GM12872 (cell line): ENCODE data around the gene IGLL5.

Source experiments
- CTCF ChIP-seq: IDR thresholded peaks from 3 replicates; pipeline ENCODE4 v1.5.1; 2011; ENCODE audit warnings: low read depth, mild to moderate bottlenecking, low read length, moderate library complexity; ENCODE audit not compliant: insufficient read depth

Gene IGLL5

DNA sequence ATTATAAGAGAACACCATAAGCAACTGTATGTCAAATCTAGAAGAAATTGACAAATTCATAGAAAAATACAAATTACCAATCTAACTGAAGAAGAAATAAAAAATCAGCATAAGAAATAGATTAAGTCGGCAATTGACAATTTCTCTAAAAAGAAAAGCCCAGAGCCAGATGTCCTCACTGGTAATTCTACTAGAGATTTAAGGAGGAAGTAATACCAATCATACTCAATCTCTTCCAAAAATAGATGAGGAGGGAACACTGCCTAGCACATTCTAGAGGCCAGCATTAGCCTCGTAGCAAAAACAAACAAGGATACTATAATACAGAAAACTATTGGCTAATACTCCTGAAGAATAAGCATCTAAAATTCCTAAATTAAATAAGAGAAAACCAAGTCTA is 40.4 kb upstream of the IGLL5 start:
- no peak for TF ChIP-seq CTCF

DNA sequence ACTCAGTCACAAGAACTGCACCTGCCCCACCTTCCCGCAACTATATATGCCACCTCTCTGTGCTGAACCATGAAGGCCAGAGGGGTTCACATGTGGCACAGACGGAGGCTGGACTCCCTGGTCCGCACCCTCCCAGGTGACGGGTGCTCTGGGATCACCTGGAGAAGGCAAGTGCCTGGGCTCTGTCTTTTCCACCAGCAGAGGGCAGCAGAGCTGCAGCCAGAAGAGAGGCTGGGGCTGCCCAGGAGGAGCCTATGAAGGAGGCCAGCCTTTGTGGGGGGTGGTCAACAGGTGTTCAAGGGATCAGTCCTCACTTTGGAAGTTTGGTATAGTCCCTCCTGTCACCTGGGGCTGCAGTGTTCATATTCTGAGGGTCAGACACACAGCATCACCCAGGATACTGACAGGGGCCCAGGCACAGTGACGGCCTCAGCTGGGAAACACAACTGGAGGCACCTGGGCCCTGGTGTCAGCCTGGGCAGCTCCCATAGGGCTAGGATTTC is 39.2 kb upstream of the IGLL5 start:
- TF ChIP-seq CTCF: peak; percentile 83

DNA sequence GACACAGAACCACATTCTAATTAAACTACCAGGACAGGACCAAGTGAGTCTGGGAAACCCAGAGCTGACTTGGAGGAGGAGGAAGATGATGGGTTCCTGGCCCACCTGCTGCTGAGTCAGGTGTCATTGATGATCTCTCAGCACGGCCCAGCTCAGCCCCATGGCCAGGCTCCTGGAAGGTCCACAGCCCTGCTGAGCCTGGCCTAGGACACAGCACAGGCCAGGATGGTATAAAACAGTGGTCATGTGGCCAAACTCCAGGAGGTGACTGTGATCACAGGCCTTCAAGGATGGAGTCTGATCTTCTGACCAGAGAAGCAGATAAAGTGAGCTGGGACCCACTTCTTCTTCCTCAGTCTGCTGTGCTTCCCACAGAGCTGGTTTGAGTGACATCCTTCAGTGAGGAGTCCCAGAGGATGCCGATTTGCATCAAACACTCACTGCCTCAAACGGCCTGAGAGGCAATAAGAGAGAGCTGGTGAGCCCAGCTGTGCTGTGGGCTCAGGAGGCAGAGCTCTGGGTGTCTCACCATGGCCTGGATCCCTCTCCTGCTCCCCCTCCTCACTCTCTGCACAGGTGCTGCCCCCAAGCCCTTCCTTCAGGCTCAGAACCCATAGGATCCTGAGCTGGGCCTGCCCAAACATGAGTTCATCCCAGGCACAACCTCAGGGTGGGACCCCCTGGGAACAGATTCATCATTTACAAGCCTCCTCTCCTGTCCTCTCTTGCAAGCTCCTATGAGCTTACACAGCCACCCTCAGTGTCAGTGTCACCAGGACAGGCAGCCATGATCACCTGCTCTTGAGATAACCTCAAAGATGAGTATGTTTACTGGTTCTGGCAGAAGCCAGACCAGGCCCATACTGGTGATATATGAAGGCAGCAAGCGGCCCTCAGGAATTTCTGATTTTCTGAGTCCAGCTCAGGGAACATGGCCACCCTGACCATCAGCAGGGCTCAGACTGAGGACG is 37.7 kb upstream of the IGLL5 start:
- no peak for TF ChIP-seq CTCF

DNA sequence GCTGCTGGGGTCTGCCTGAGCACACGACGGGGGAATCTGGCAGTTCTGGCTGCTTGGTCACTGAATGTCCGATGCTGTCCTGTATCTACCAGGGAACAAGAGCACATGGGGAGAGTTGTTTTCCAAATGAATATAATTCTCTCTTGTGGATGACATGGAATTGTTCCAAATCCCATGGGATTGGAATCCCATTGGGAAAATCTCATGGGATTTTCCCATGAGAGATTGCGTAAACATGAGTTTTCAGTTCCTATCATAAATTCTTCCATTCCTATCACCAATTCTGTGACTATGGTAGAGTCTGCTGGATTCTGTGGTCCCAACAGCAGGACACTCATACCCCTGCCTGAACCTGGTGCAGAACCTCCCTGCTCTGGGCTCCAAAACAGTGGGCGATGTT is 35.6 kb upstream of the IGLL5 start:
- TF ChIP-seq CTCF: no peak

DNA sequence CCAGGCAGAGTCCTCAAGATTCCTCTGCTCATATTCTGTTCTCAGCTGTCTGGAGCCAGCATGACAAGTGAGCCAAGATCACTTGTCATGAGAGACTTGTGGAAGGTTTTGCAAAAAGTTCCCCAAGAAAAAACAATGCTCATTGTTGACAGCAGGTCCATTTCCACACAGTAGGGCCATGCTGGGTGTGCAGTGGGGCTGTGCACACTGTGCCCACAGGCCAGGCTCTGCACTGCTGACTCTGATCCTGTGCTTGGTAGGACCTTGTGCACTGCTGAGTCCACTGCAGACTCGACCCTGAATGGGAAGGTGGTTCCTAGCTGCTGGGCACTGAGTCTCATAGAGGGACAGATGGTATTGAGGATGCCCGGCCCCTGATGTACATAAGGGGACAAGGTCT is 33.9 kb upstream of the IGLL5 start:
- no peak for TF ChIP-seq CTCF

DNA sequence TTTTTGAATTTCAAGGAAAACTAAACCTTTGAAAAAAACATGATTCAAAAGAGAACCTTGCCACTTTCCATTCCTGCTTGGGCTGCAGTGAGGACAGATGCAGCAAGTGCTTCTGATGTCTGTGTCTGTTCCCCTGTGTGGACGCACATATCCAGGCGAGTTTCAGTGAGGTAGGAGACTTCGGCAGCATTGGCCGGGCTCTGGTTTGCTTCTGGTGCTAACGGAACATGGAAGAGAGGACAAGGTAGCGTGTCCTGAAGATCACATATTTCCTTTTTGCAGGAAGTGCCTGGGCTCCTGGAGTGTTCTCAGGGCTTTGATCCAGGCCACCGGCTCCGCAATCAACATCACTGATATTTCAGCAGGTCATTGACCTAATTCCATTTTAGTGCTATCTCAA is 33.1 kb upstream of the IGLL5 start:
- no peak for TF ChIP-seq CTCF

GRCh38 chr22:22855085-22855484 is 32.5 kb upstream of the IGLL5 start:
- no peak for TF ChIP-seq CTCF
